CD1c-positive myeloid dendritic cell (primary cell): ENCODE data around the gene EFNA5.
"Not testable (repeated sequence)": the region's sequence is repeated elsewhere in the genome, so short reads cannot be mapped to it uniquely, and the experiment has no call there.

ENCODE experiments used
- DNase-seq: peaks from one replicate; pipeline ENCODE4 v3.0.0-alpha.2; 2016; ENCODE audit errors: extremely low spot score

EFNA5 gene

GRCh38 chr5:107518616-107519015, 152.1 kb downstream of the EFNA5 start:
- DNase-seq, result no peak

- DNase-seq, result no peak
These were observed 152.5 kb downstream of the EFNA5 start for GRCh38 chr5:107518190-107518589.

- no peak for DNase-seq
These were observed 153.3 kb downstream of the EFNA5 start for GRCh38 chr5:107517185-107518033.

- no peak for DNase-seq
These were observed 154.1 kb downstream of the EFNA5 start for GRCh38 chr5:107516452-107517184.

GRCh38 chr5:107515521-107516080, 155.1 kb downstream of the EFNA5 start:
- no peak for DNase-seq

GRCh38 chr5:107514305-107514704, 156.4 kb downstream of the EFNA5 start:
- DNase-seq, result no peak

GRCh38 chr5:107513337-107514085, 157.2 kb downstream of the EFNA5 start:
- no peak for DNase-seq

GRCh38 chr5:107512029-107512428, 158.7 kb downstream of the EFNA5 start:
- DNase-seq, result no peak

GRCh38 chr5:107510125-107510524, 160.6 kb downstream of the EFNA5 start:
- no peak for DNase-seq

GRCh38 chr5:107508097-107508496, 162.6 kb downstream of the EFNA5 start:
- DNase-seq, result no peak

- DNase-seq, result no peak
These were observed 164.8 kb downstream of the EFNA5 start for GRCh38 chr5:107505763-107506534.

GRCh38 chr5:107504424-107504823, 166.3 kb downstream of the EFNA5 start:
- DNase-seq, result no peak

GRCh38 chr5:107502676-107503060, 168.1 kb downstream of the EFNA5 start:
- DNase-seq, result no peak

GRCh38 chr5:107501965-107502675, 168.6 kb downstream of the EFNA5 start:
- no peak for DNase-seq

GRCh38 chr5:107500840-107501239, 169.9 kb downstream of the EFNA5 start:
- DNase-seq, result no peak

- no peak for DNase-seq
These were observed 170.4 kb downstream of the EFNA5 start for GRCh38 chr5:107500347-107500746.

- no peak for DNase-seq
These were observed 171.0 kb downstream of the EFNA5 start for GRCh38 chr5:107499776-107500175.

- no peak for DNase-seq
These were observed 171.5 kb downstream of the EFNA5 start for GRCh38 chr5:107499237-107499636.

- DNase-seq, result no peak
These were observed 174.3 kb downstream of the EFNA5 start for GRCh38 chr5:107496466-107496865.

GRCh38 chr5:107494129-107494528, 176.6 kb downstream of the EFNA5 start:
- not testable (repeated sequence) for DNase-seq
